Measurements from ENCODE around the gene LUC7L.

The LUC7L gene

DNA sequence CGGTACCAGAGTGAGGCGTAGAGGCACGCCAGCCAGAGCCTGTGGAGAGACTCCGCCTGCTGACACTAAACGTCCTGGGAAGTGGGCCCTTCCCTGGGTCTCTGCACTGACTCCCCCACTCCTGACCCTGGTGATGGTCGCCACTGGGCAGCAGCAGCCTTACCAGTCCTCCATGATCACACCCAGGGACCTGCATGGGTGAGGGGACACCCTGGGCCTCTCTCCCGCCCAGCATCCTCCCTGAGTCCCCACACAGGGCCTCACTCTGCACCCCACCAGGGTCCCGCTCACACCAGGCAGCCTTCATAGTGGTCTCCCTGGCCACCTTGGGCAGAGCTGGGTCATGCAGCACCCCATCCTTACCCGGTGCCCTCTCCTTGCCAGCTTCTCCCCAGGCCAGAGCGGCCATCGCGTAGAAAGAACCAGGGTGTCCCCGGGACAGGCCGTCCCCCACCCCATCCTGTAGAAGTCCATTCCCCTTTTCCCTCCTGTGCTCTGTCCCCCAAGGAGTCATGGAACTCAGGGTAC is 35.8 kb upstream of the LUC7L start:
- no peaks in the 10 kb centered on the region for H3K9me3 ChIP-seq (ENCODE audit: insufficient read depth, low read length, severe bottlenecking)
- no peaks in the 10 kb centered on the region for H3K27me3 ChIP-seq (ENCODE audit: insufficient read depth, low read length, poor library complexity)
- ATAC-seq (ENCODE audit: insufficient read depth, low read depth) (no peak), DNase-seq (no peak)
- no peak overlapping the region for H3K27ac ChIP-seq (ENCODE audit: low read length)
- peaks cover 46% of the 10 kb centered on the region for H3K36me3 ChIP-seq (ENCODE audit: insufficient read depth, low read length)
- H3K9ac ChIP-seq (ENCODE audit: low read depth, low read length), result no peak overlapping the region
- no peaks in the 10 kb centered on the region for H3K79me2 ChIP-seq (ENCODE audit: insufficient read depth, low read length)
- TF ChIP-seq EZH2 (IDR thresholded peaks at IDR 0.05; ENCODE audit: borderline replicate concordance, low read depth, low read length, severe bottlenecking), result no peak
- TF ChIP-seq, protein P1, sequence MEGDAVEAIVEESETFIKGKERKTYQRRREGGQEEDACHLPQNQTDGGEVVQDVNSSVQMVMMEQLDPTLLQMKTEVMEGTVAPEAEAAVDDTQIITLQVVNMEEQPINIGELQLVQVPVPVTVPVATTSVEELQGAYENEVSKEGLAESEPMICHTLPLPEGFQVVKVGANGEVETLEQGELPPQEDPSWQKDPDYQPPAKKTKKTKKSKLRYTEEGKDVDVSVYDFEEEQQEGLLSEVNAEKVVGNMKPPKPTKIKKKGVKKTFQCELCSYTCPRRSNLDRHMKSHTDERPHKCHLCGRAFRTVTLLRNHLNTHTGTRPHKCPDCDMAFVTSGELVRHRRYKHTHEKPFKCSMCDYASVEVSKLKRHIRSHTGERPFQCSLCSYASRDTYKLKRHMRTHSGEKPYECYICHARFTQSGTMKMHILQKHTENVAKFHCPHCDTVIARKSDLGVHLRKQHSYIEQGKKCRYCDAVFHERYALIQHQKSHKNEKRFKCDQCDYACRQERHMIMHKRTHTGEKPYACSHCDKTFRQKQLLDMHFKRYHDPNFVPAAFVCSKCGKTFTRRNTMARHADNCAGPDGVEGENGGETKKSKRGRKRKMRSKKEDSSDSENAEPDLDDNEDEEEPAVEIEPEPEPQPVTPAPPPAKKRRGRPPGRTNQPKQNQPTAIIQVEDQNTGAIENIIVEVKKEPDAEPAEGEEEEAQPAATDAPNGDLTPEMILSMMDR (IDR thresholded peaks at IDR 0.05; ENCODE audit: borderline replicate concordance, extremely low read depth, low read length, poor library complexity, severe bottlenecking), result no peak
- no peak overlapping the region for H3K4me3 ChIP-seq (ENCODE audit: low read depth in 1 of 2, low read length in 2 of 2)
- no peaks in the 10 kb centered on the region for H3K4me1 ChIP-seq (ENCODE audit: insufficient read depth, low read length)
- no peaks in the 10 kb centered on the region for H4K20me1 ChIP-seq (ENCODE audit: insufficient read depth, low read length)
- no peak overlapping the region for H3K4me2 ChIP-seq (ENCODE audit: insufficient read depth, low read length)
- H2AFZ ChIP-seq (ENCODE audit: low read depth, low read length), result no peak overlapping the region

DNA sequence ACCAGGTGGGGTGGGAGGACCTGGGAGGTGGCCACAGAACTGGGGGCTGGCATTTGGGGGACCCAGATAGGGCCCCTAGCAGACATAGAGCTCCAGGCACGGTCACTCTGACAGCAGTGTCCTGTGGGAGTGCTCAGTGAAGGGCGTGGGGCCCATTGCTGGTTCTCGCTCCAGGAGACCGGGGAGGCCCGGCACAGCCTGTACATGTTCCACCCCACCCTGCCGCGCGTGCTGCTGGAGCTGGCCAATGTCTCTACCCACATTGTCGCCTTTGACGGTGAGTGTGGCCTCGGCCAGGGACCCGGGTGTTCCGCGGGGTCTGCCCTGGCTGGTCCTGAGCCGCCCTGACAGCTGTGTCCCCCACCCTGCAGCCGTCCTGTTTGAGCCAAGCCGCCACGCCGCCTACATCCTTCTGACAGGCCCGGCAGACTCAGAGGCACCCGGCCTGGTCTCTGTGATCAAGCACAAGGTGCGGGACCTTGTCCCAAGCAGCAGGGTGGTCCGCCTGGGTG is 35.2 kb upstream of the LUC7L start:
- ATAC-seq (ENCODE audit: insufficient read depth, low read depth), result no peak
- no peaks in the 10 kb centered on the region for H3K4me1 ChIP-seq (ENCODE audit: insufficient read depth, low read length)
- H3K9me3 ChIP-seq (ENCODE audit: insufficient read depth, low read length, severe bottlenecking), result no peaks in the 10 kb centered on the region
- H3K27ac ChIP-seq (ENCODE audit: low read length), result no peak overlapping the region
- no peak overlapping the region for H3K4me2 ChIP-seq (ENCODE audit: insufficient read depth, low read length)
- no peak overlapping the region for H3K4me3 ChIP-seq (ENCODE audit: low read depth in 1 of 2, low read length in 2 of 2)
- H2AFZ ChIP-seq (ENCODE audit: low read depth, low read length), result no peak overlapping the region
- no peak overlapping the region for H3K9ac ChIP-seq (ENCODE audit: low read depth, low read length)
- H3K79me2 ChIP-seq (ENCODE audit: insufficient read depth, low read length), result no peaks in the 10 kb centered on the region
- TF ChIP-seq, protein P1 (IDR thresholded peaks at IDR 0.05; ENCODE audit: borderline replicate concordance, extremely low read depth, low read length, poor library complexity, severe bottlenecking), result no peak
- TF ChIP-seq EZH2 (IDR thresholded peaks at IDR 0.05; ENCODE audit: borderline replicate concordance, low read depth, low read length, severe bottlenecking), result no peak
- no peak for DNase-seq
- H3K36me3 ChIP-seq (ENCODE audit: insufficient read depth, low read length), result peaks cover 52% of the 10 kb centered on the region
- no peaks in the 10 kb centered on the region for H4K20me1 ChIP-seq (ENCODE audit: insufficient read depth, low read length)
- H3K27me3 ChIP-seq (ENCODE audit: insufficient read depth, low read length, poor library complexity), result no peaks in the 10 kb centered on the region

DNA sequence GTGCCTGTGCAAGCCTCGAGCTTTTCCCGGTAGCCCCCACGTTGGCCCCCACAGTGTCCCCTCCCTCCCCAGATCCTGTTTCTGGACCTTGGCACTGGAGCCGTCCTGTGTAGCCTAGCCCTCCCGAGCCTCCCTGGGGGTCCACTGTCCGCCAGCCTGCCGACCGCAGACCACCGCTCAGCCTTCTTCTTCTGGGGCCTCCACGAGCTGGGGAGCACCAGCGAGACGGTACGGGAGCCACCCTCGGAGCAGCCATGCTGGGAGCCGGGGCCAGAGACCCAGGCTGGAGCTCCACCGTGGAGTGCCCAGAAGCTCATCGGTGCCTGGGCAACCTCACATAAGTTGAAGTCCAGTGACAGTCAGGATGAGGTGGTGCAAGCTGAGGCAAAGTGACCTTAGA is 34.7 kb upstream of the LUC7L start:
- TF ChIP-seq, protein P1 (IDR thresholded peaks at IDR 0.05; ENCODE audit: borderline replicate concordance, extremely low read depth, low read length, poor library complexity, severe bottlenecking), result no peak
- TF ChIP-seq EZH2 (IDR thresholded peaks at IDR 0.05; ENCODE audit: borderline replicate concordance, low read depth, low read length, severe bottlenecking), result no peak
- no peaks in the 10 kb centered on the region for H3K4me1 ChIP-seq (ENCODE audit: insufficient read depth, low read length)
- H3K9ac ChIP-seq (ENCODE audit: low read depth, low read length), result no peak overlapping the region
- DNase-seq (no peak), ATAC-seq (ENCODE audit: insufficient read depth, low read depth) (no peak)
- no peak overlapping the region for H3K4me2 ChIP-seq (ENCODE audit: insufficient read depth, low read length)
- no peaks in the 10 kb centered on the region for H4K20me1 ChIP-seq (ENCODE audit: insufficient read depth, low read length)
- H3K4me3 ChIP-seq (ENCODE audit: low read depth in 1 of 2, low read length in 2 of 2), result no peak overlapping the region
- H3K27me3 ChIP-seq (ENCODE audit: insufficient read depth, low read length, poor library complexity), result no peaks in the 10 kb centered on the region
- H3K27ac ChIP-seq (ENCODE audit: low read length), result no peak overlapping the region
- H3K9me3 ChIP-seq (ENCODE audit: insufficient read depth, low read length, severe bottlenecking), result no peaks in the 10 kb centered on the region
- H3K79me2 ChIP-seq (ENCODE audit: insufficient read depth, low read length), result no peaks in the 10 kb centered on the region
- H3K36me3 ChIP-seq (ENCODE audit: insufficient read depth, low read length), result peaks cover 52% of the 10 kb centered on the region
- no peak overlapping the region for H2AFZ ChIP-seq (ENCODE audit: low read depth, low read length)

Data from DND-41 (cell line).